Occipital lobe (tissue), 2 donors: ENCODE results near the gene USP53. TPM values are rescaled to one million over a fixed set of nuclear protein-coding genes. Genes with fewer than 3 reads are reported as not detected.
"Not testable (repeated sequence)": the region's sequence is repeated elsewhere in the genome, so short reads cannot be mapped to it uniquely, and the experiment has no call there.

Experiments
- DNase-seq: peaks from one replicate; lab custom pipeline; 2025; lab: John Stamatoyannopoulos, UW
- total RNA-seq: library from RNA; depleted of rRNA; stranded (reverse); fragments of >200 nt; gene quantifications from one replicate; pipeline ENCODE4 v1.2.3, GENCODE V29; 2014

USP53 gene
- total RNA-seq, 1 donor from 2014 or later = 16.2 TPM

DNA sequence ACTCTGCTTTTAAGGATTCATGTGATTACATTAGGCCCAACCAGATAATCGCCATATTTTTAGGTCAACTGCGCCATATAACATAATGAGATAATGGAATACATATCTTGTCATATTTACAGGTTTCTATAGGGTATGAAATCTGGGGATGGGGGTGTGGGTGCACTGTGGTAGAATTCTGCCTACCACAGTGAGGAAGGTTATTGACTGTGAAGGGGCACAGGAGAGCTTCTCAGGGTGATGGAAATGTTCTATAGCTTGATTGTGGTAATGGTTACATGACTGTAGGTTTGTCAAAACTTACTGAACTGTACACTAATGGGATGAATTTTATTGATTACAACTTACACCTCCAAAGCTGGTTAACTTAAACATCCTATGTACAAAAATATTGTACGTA is 15.9 kb downstream of the USP53 start:
- no peak for DNase-seq

DNA sequence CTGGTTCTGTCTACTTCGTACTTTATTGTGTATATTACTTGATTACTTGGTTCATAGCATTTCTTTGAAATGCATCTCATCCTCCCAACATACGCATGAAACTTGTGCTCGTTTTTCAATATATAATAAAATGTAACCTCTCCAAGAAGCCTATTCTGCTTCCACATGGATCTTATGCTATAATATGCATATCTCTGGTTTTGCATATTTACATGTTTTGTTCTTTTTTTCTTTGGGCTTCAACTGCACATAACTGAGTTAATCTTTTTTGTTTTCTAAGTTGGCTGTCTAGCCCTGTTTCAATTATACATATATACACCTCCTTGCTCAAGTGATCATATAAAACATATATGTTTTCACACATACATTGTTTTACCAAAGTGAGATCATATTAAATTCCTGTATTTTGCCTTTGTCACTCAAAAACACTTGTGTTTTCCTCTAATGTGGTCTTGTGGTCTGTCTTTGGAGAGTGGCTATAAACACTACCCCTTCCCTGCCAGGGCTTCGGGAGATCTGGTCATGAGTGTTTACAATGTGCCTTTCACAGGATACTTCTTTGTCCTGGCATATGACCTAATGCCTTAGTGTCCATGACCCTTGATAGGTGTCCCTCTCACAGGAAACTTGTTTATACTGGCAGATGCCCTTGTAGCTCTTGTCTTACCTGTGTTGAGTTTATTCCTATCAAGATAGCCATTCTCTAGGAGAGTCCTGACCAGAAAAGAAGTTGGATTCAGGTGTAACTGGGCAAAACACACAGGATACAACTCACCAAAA is 17.6 kb downstream of the USP53 start:
- DNase-seq = no peak

DNA sequence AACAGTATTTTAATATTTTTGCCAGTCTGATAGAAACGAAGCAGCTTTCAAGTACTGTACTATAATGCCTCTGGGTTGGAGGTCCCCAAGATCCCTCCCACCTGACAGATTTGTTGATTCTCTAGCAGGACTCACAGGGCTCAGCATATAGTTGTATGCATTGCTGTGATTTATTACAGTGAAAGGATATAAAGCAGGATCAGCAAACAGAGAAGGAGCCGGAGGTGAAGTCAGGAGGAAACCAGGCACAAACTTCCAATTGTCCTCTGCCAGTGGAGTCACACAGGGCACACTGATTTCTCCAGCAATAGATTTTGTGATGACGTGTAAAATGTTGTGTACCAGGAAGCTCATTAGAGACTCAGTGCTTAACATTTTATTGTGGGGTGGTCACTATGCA is 19.0 kb downstream of the USP53 start:
- DNase-seq = no peak

DNA sequence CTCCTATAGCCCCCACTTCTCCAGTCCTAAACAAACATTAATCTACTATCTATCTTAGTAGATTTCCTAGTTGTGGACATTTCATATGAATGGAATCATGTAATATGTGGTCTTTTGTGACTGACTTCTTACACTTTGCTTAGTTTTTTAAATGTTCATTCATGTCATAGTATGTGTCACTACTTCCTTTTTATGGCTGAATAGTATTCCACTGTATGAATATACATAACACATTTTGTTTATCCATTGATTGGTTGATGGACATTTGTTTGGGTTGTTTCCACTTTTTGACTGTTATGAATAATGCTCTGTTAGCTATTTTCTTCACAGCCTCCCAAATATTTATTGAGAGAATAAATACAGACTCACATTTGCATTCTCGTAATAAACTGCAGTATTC is 19.8 kb downstream of the USP53 start:
- DNase-seq = no peak

DNA sequence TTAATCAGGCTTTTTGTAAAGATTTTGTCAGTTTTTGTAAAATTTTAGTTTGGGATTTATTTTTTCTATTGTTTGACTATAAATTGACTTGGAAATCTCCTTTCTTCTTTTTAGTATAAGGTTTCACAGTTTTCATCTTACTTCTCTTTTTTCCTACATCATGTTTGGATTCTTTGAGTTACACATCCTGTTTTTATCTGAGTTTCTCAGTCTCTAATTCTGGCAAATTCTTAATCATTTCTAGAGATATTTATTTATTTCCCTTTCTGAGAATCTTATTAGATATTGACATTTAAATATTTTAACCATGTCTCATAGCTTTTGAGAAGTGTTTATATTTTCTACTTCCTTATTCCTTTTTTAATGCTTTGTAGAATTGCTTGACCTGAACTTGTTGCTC is 20.7 kb downstream of the USP53 start:
- DNase-seq = no peak

DNA sequence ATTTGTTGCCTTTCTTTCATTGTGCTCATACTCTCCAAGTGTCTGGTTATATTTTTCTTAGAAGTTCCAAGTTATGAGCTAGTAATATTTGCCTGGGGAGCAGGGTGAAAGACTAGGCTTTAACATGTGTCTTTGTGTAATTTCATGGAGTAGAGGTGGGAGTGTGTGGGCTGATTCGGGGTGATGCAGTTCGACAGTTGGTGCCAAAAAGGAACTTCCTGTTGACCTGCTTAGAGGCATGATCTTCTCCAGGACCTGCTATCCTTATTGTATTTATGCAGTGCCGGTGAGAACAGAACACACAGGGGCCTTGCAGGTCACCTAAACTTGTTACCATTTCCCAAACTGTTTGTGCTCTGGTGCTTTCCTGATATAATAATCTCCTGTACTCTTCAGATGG is 21.2 kb downstream of the USP53 start:
- no peak for DNase-seq

DNA sequence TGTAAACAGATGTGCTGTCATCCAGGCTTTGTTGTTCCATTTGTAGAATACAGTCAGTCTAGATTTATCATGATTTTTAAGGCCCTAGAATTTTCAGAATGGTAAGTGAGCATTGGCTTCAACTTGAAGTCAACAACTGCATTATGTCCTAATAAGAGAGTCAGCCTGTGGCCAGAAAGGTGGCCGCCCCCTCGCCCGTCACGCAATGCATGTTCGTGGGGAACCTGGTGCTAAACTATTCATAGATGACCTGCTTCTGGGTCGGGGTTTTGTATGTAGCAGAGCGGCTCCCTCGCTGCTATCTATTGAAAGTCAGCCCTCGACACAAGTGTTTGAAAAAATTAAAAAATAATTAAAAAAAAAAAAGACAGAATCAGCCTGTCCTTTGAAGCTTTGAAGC is 24.7 kb downstream of the USP53 start:
- DNase-seq = no peak

DNA sequence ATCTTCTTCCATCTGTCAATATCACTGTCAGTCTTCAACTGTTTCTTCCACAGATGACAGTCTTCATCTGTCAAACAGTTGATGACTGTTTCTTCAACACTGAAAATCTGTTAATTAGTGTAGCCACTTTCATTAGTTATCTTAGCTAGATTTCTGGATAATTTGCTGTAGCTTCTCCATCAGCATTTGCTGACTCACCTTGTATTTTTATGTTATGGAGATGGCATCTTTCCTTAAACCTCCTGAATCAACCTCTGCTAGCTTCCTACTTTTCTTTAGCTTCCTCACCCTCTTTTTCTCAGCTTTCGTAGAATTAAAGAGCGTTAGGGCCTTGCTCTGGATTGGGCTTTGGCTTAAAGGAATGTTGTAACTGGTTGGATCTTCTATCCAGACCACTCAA is 25.1 kb downstream of the USP53 start:
- no peak for DNase-seq

DNA sequence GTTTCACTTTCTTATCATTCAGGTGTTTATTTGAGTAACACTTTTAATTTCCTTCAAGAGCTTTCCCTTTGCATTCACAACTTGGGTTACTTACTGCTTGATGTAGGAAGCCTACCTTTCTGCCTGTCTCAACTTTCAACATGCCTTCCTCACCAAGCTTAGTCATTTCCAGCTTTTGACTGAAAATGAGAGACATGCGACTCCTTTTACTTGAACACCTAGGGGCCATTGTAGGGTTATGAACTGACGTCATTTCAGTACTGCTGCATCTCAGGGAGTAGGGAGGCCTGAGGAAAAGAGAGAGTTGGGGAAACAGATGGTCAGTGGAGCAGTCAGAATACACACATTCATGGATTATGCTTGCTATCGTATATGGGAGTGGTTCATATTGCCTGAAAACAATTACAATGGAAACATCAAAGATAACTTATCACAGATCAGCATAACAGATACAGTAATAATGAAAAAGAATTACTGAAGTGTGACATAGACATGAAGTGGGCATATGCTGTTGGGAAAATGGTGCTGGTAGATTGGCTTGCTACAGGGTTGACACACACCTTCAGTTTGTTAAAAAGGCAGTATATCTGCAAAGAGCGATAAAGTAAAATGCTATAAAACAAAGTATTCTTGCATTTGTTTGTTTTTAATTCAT is 25.7 kb downstream of the USP53 start:
- DNase-seq = no peak

DNA sequence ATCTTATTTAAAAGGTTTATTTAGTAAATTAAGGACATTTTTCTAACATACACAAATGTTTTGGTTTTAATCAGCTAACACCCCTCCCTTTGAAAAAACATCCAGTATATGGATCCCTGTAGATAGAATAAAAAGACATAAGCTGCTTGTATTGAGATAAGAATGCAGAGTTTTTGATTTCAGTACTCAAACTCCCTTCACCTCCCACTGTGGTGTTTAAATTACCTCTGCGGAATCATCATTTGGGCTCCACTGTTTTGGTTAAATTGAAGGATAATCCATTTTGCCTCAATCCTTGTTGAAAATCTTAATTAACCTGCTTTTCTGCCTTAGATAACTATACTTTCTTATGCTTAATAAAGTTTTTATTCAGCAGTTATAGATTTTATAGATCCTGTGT is 27.6 kb downstream of the USP53 start:
- DNase-seq = no peak

DNA sequence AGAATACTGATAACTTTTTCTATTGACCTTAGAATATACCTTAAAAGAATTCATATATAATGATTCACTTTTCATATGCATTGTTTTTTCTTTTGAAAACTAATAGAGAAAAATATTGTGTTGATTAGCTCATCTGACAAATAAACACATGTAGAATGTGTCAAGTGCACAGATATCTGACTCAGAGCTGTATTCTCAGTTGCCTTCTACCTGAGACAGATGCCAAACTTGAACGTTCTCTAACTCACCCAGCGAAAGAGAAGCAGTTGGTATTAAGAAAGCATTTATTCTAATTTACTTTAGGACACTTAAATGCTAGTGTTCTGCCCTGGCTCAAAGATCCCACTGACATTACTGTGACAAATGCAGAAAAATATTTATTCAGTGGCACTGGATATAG is 28.1 kb downstream of the USP53 start:
- no peak for DNase-seq

DNA sequence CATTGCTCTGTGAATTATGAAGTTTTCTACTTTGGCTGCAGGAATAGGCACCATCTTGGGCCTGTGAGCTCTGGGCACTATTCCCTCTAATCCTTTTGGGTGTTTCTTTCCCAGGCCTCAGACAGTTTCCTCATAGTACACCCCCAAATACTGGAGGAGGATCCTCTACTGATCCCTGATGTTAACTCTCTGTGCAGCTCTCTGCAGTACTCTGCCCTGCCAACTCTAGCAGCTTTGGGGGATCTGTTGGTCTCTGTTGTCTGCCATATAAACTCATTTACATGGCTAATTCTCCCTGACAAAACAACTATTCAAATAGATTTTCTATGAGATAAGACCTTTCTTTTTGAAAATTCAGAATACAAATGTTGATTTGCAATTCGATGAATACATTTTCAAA is 29.9 kb downstream of the USP53 start:
- DNase-seq = no peak

DNA sequence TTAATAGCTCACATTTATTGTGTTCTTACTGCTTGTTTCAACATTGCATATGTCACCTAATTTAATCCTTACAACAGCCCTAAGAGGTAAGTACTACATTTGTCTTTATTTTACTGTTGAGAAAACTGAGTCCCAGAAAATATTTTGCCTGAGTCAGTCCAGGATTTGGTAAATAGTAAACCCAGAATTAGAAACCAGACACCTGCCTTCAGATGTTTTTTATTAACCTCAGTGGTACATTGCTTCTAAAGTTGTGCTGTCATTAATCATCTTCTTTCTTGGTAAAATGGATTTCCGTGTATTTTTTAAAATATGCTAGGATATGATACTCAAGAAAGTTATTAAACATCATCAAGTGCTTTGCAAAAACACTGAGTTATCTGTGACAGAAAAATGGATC is 31.4 kb downstream of the USP53 start:
- no peak for DNase-seq

DNA sequence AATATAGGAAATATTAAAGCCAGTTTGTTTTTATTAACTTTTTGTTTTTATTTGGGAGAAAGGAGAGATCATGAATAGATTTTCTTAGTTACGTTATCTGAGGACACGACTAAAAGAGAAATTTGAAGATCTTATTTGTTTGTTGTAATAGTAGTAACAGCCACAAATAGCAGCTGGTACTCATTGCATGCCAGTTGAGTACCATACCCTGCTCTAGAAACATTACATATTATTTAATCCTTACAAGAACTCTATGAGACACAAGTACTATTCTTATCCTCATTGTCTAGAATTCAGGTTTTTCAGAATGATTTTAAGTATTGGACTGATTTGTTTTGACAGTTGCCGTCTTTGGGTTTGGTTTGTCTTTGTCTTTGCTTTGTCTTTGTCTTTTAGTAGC is 31.8 kb downstream of the USP53 start:
- DNase-seq = no peak

DNA sequence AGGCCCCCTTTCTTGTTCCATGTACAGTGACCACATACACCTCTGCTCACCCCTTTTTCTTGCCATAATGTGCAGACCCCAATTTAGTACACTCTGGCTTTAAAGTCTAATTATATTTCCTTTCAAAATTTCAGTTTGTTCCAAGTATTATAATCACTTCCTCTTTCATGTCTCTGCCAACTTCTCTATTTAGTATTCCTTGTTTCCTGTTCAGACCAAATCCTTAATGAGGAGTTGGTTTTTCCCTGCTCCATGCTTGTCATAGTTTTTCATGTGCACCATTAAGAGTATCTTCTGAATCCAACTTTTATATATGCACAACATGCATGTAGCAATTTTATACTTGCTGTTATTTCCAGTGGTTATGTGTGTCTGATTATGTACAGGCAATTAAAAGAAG is 32.3 kb downstream of the USP53 start:
- DNase-seq = no peak

DNA sequence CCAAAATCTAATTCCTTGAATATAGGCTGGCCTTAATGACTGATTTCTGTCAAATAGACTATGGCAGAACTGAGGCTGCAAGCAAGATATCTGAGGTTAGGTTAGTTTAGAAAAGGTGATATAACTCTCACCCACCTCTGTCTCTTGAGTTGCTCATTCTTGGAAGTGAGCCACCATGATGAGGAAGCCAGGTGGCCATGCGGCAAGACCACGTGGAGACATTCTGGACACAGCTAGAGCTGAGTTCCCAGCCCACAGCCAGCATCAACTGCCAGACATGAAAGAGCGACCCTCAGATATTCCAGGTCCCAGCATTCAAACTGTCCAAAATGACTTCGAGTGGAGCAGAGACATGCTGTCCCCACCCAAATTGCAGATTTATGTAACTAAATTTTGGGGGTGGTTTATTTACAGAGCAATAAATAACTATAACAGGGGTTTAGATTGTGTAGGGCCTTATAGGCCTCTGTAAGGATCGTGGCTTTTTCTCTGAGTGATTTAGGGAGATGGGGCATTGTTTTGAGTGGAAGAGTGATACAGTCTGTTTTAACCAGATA is 33.7 kb downstream of the USP53 start:
- no peak for DNase-seq

DNA sequence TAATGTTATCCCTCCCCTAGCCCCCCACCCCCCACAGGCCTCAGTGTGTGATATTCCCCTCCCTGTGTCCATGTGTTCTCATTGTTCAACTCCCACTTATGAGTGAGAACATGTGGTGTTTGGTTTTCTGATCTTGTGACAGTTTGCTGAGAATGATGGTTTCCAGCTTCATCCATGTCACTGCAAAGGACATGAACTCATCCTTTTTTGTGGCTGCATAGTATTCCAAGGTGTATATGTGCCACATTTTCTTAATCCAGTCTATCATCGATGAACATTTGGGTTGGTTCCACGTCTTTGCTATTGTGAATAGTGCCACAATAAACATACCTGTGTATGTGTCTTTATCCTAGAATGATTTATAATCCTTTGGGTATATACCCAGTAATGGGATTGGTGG is 38.5 kb downstream of the USP53 start:
- not testable (repeated sequence) for DNase-seq

DNA sequence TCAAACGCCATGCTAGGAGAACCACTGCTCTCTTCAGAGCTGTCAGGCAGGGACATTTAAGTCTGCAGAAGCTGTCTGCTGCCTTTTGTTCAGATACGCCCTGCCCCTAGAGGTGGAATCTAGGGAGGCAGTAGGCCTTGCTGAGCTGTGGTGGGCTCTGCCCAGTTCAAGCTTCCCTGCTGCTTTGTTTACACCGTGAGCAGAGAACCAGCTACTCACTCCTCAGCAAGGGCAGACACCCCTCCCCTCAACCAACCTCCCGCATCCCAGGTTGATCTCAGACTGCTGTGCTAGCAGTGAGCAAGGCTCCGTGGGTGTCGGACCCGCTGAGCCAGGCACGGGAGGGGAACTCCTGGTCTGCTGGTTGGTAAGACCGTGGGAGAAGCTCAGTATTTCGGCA is 42.7 kb downstream of the USP53 start:
- DNase-seq = not testable (repeated sequence)

DNA sequence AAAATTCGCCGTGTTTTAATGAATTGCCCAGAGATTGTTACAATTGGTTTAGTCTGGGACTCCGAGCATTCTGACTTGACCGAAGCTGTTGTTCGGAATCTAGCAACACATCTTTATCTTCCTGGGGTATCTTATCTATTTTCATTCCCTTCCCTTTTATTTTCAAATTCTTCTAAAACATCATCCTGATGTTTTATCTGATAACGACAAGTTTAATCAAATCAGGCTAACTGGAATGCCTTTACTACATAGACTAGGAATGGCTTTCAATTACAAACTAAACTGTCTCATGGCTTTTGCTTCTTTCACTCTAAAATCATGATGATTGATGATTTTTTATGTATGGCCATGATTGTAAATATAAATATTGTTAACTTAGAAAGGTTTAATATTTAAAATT is 48.0 kb downstream of the USP53 start:
- DNase-seq = no peak

DNA sequence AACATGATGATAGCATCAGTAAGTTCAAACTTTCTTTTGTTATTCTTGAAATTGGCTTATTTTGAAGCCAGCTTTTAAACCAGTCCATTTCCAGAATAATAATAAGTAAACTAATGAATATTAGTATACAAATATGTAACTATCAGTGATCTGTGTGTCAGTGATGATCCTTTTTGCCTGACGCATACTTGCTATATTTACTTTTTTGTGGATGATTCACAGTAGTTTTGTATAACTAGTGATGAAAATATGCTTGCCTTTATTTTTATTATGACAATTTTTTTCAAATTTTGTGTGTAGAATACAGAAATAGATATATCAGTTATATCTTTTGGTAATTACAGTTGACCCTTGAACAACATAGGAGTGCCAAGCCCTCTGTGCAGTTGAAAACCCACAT is 49.5 kb downstream of the USP53 start:
- DNase-seq = no peak

DNA sequence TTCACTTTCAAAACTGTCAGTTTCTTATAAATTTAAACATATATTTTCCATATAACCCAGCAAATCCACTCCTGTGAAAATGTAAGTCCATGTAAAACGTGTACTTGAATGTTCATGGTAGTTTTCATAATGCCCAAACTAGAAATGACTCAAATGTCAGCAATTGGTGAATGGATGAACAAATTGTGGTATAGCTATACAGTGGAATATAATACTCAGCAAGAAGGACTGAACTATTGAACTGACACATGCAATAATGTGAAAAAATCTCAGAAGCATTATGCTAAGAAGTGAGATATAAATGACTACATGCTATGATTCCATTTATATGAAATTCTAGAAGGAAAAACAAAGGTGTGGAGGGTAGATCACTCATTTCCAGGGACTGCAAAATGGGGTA is 52.2 kb downstream of the USP53 start:
- DNase-seq = no peak

DNA sequence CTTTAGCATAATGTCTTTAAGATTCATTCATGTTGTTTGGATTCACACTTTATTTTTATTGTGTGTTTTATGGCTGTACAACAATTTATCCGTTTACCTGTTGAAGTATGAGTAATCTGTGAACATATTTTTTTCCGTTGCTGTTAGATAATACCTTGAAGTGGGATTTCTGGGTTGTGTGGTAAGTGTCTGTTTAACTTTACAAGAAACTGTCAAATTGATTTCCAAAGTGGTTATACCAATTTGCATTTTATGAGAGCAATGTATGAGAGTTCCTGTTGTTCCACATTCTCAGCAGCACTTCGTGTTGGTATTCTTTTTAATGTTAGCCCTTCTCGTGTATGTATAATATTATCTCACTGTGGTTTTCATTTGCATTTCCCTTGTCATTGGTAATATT is 53.6 kb downstream of the USP53 start:
- no peak for DNase-seq

DNA sequence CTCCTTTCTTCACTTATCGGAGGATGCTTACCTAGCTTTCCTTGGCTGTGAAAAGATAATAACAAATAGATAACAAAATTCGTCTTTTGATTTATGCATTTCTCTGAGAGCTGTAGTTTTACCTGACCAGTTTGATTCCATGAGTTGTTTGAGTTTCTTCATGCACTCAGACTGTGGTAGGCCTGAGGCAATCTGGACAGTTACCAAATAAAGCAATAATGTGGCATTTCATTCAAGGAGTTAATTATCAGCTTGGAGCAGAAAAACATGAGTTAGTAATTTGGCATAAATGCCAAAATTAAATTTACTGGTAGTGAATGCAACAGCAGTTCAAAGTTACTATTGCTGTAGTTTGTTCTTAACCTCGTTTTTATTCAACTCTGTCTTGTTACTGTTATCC is 56.0 kb downstream of the USP53 start:
- DNase-seq = no peak
